ENCODE data around the gene RNU7-1.

The RNU7-1 gene

GRCh38 chr12:6963016-6963731 is 19.6 kb downstream of the RNU7-1 start:
- DNase-seq: no peak

- no peak for DNase-seq
These were observed 20.3 kb downstream of the RNU7-1 start for GRCh38 chr12:6963791-6964413.

- DNase-seq: no peak
These were observed 21.0 kb downstream of the RNU7-1 start for GRCh38 chr12:6964605-6965025.

GRCh38 chr12:6965026-6965661 is 21.5 kb downstream of the RNU7-1 start:
- DNase-seq: peak in 52 of 56 donors; percentile 21 to 85 (median 61)

- no peak for DNase-seq
These were observed 22.1 kb downstream of the RNU7-1 start for GRCh38 chr12:6965714-6966113.

- DNase-seq: no peak
These were observed 22.7 kb downstream of the RNU7-1 start for GRCh38 chr12:6966351-6966750.

GRCh38 chr12:6967651-6968100 is 24.1 kb downstream of the RNU7-1 start:
- no peak for DNase-seq

- no peak for DNase-seq
These were observed 24.8 kb downstream of the RNU7-1 start for GRCh38 chr12:6968426-6968825.

GRCh38 chr12:6970096-6970527 is 26.5 kb downstream of the RNU7-1 start:
- DNase-seq: peak in 1 of 56 donors; percentile 39

- no peak for DNase-seq
These were observed 30.6 kb downstream of the RNU7-1 start for GRCh38 chr12:6974180-6974579.

- DNase-seq: no peak
These were observed 31.8 kb downstream of the RNU7-1 start for GRCh38 chr12:6975297-6976032.

- DNase-seq: no peak
These were observed 34.0 kb downstream of the RNU7-1 start for GRCh38 chr12:6977653-6978052.

- no peak for DNase-seq
These were observed 34.6 kb downstream of the RNU7-1 start for GRCh38 chr12:6978188-6978587.

- DNase-seq: no peak
These were observed 35.0 kb downstream of the RNU7-1 start for GRCh38 chr12:6978611-6979011.

GRCh38 chr12:6979021-6979420 is 35.4 kb downstream of the RNU7-1 start:
- DNase-seq: no peak

- DNase-seq: no peak
These were observed 35.8 kb downstream of the RNU7-1 start for GRCh38 chr12:6979453-6979852.

GRCh38 chr12:6980075-6980474 is 36.5 kb downstream of the RNU7-1 start:
- no peak for DNase-seq

GRCh38 chr12:6980740-6981139 is 37.1 kb downstream of the RNU7-1 start:
- DNase-seq: no peak

GRCh38 chr12:6981152-6982052 is 37.8 kb downstream of the RNU7-1 start:
- no peak for DNase-seq

- no peak for DNase-seq
These were observed 38.9 kb downstream of the RNU7-1 start for GRCh38 chr12:6982532-6982931.

Data from amygdala (tissue), 56 donors.